HG03342 (cell line): ENCODE results near the gene ARHGAP32.

Experiments used
- ATAC-seq: cut with Tn5 transposase; IDR thresholded peaks from one replicate; pipeline ENCODE4 v1.9.1; 2021; ENCODE audit warnings: mild to moderate bottlenecking, moderate library complexity; ENCODE audit not compliant: unreplicated experiment

Gene ARHGAP32

GRCh38 chr11:128962896-128963295 lies 229.2 kb downstream of the ARHGAP32 start:
- ATAC-seq = no peak

GRCh38 chr11:128961645-128962044 lies 230.5 kb downstream of the ARHGAP32 start:
- ATAC-seq = no peak

- ATAC-seq = no peak
Observed at GRCh38 chr11:128957202-128957482, 235.0 kb downstream of the ARHGAP32 start.

GRCh38 chr11:128956401-128957201 lies 235.5 kb downstream of the ARHGAP32 start:
- ATAC-seq = peak; percentile 75

GRCh38 chr11:128955636-128956035 lies 236.5 kb downstream of the ARHGAP32 start:
- ATAC-seq = no peak

GRCh38 chr11:128953151-128953550 lies 239.0 kb downstream of the ARHGAP32 start:
- no peak for ATAC-seq

GRCh38 chr11:128949791-128950454 lies 242.2 kb downstream of the ARHGAP32 start:
- ATAC-seq = no peak

- ATAC-seq = no peak
Observed at GRCh38 chr11:128948583-128948982, 243.5 kb downstream of the ARHGAP32 start.

GRCh38 chr11:128947773-128948172 lies 244.4 kb downstream of the ARHGAP32 start:
- ATAC-seq = no peak

- no peak for ATAC-seq
Observed at GRCh38 chr11:128946648-128947047, 245.5 kb downstream of the ARHGAP32 start.

- no peak for ATAC-seq
Observed at GRCh38 chr11:128943428-128943976, 248.6 kb downstream of the ARHGAP32 start.

GRCh38 chr11:128942817-128943427 lies 249.2 kb downstream of the ARHGAP32 start, which contains the start of gene TP53AIP1:
TSS of gene TP53AIP1 (minus strand) at chr11:128942871. CDS start at chr11:128937818, 5,053 bp downstream.
- ATAC-seq = no peak

- no peak for ATAC-seq
Observed at GRCh38 chr11:128942272-128942612, 249.9 kb downstream of the ARHGAP32 start.

- no peak for ATAC-seq
Observed at GRCh38 chr11:128941573-128942271, 250.4 kb downstream of the ARHGAP32 start.

- no peak for ATAC-seq
Observed at GRCh38 chr11:128941110-128941509, 251.0 kb downstream of the ARHGAP32 start.

GRCh38 chr11:128940603-128941002 lies 251.5 kb downstream of the ARHGAP32 start:
- ATAC-seq = no peak

GRCh38 chr11:128940156-128940555 lies 252.0 kb downstream of the ARHGAP32 start:
- no peak for ATAC-seq

- no peak for ATAC-seq
Observed at GRCh38 chr11:128939591-128939990, 252.5 kb downstream of the ARHGAP32 start.

- ATAC-seq = no peak
Observed at GRCh38 chr11:128938156-128938885, 253.8 kb downstream of the ARHGAP32 start.

- no peak for ATAC-seq
Observed at GRCh38 chr11:128937480-128937879, 254.6 kb downstream of the ARHGAP32 start.
